GM13977 (cell line): ENCODE measurements around the gene PDSS1.

ENCODE experiments used
- DNase-seq: peaks from one replicate; pipeline ENCODE4 v3.0.0; 2012; ENCODE audit warnings: low spot score
- in situ Hi-C: fragments of 300-500 bp; cut with MboI; formaldehyde crosslinking; loops from one replicate; pipeline ENCODE4 v1.12.0; 2022; ENCODE audit warnings: low sequenced_read_pairs, low pct_unique_long_range_greater_than_20kb, mixed read lengths, inconsistent platforms; ENCODE audit not compliant: unreplicated experiment
- TF ChIP-seq, protein P1 (sequence below): IDR thresholded peaks from 2 replicates; pipeline ENCODE4 v1.5.1; 2012; ENCODE audit warnings: mild to moderate bottlenecking, control low read depth; ENCODE audit not compliant: insufficient read depth; ENCODE audit errors: extremely low read depth, missing control alignments

Gene PDSS1

GRCh38 chr10:26773633-26774032 is 76.1 kb downstream of the PDSS1 start:
- TF ChIP-seq, protein P1, sequence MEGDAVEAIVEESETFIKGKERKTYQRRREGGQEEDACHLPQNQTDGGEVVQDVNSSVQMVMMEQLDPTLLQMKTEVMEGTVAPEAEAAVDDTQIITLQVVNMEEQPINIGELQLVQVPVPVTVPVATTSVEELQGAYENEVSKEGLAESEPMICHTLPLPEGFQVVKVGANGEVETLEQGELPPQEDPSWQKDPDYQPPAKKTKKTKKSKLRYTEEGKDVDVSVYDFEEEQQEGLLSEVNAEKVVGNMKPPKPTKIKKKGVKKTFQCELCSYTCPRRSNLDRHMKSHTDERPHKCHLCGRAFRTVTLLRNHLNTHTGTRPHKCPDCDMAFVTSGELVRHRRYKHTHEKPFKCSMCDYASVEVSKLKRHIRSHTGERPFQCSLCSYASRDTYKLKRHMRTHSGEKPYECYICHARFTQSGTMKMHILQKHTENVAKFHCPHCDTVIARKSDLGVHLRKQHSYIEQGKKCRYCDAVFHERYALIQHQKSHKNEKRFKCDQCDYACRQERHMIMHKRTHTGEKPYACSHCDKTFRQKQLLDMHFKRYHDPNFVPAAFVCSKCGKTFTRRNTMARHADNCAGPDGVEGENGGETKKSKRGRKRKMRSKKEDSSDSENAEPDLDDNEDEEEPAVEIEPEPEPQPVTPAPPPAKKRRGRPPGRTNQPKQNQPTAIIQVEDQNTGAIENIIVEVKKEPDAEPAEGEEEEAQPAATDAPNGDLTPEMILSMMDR = no peak
- in situ Hi-C loops = no loop called here
- DNase-seq = no peak

DNA sequence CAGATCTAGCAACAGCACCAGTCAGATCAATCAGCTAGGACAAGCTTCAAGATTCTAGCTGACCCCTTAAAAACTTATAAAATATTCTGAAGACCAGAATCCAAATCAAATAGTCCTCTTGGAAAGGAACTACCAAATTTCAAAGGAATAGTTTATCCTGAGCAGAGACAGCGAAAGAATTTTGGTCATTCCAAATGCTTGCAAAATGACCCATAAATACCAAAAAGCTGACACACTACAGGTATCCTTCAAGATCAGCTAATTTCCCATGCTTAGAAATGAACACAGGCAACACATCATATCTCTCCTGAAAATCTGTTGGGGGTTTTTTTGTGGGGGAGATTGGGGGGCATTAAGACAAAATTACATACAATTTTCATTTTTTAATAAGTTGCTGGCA is 78.8 kb downstream of the PDSS1 start:
- in situ Hi-C loops = no loop called here
- TF ChIP-seq, protein P1 = no peak
- DNase-seq = no peak

DNA sequence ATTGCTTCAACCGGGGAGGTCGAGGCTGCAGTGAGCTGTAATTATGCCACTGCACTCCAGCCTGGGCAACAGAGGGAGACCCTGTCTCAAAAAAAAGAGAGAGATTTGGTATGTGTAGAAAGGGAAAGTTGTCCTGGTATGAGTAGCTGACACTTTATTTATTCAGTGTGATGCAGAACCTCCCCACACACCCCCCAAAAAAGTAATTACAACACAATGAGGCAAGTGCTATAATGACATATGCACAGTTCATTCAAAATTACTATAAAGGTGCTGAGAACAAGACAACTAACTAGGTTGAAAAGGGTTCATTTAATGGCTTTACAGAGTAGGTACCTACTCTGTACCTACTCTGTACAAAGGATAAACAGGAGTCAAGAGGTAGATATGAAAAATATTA is 80.2 kb downstream of the PDSS1 start:
- in situ Hi-C loops = no loop called here

GRCh38 chr10:26779176-26779860 is 81.8 kb downstream of the PDSS1 start:
- TF ChIP-seq, protein P1 = no peak
- no peak for DNase-seq
- in situ Hi-C loops = no loop called here

More for the DNA sequence above, 80.2 kb downstream of the PDSS1 start:
- DNase-seq = no peak
- TF ChIP-seq, protein P1 = no peak

DNA sequence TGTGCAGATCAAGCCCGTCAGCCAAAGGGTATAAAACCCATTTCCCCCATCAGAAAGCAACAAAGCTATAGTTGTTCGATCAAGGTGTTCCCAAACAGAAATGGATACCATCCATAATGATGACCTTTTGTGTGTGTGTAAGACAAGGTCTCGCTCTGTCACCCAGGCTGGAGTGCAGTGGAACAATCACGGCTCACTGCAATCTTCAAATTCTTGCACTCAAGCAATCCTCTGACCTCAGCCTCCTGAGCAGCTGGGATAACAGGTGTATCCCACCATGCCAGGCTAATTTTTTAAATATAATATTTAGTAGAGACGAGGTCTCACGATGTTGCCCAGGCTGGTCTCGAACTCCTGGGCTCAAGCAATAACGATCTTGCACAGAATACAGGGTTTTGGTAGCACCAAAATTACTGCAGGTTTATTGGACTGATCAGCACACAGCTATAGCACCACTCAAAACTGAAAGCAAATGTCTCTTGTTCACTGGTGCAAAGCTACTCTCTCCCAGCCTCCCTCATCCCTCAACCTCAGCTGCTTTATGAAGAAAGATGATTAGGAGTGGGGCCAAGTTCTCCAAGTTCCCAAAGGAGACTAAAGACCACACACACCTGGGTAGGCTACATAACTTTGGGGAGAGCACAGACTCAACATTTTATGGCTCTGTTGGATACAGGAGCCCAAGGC is 82.7 kb downstream of the PDSS1 start:
- TF ChIP-seq, protein P1 = no peak
- DNase-seq = no peak
- in situ Hi-C loops = no loop called here

DNA sequence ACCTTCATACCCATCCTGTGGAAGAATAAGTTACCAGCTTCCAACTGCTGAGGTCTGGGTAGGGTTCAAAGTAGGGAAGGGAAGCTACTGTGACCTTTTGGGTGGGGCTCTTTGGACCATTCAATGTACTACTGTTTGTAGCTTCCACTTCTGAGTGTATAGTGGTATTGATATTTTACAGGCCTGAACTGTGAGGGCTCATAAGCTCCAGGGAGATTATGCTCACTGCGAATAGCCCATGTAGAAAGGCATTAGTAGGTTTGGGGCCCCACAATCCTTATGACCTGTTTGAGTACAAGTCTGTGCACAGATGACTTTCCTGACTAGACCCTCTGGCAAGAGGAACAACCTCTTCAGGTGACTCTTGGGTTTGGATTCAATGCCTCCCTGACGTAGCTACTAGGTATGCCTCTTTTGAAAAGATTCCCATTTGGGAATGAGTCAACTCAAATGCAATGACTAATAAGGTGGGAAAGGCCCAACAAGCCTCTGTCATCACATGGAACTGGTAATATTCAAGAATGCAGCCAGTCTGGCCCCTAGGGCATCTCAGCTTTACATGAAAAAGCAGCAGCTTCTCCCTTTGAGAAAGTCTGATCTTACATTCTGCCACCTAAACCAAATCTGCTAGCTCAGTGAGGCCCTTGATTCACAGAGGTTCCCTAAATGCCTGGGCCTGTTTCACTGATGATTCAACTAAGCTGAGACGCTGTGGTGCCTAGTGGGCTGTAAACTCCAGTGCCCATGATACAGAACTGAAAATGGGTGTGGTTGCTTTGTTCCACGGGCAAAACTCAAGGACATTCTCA is 83.5 kb downstream of the PDSS1 start:
- in situ Hi-C loops = no loop called here

More for the DNA sequence above, 83.5 kb downstream of the PDSS1 start:
- TF ChIP-seq, protein P1 = no peak
- DNase-seq = no peak
